ENCODE data around the gene PRKAR1A.

- TF ChIP-seq CTCF (conservative IDR thresholded peaks at IDR 0.05; ENCODE audit: low read length) (peak; percentile 43; the same call in 1 of the 2 replicates), EZH2phosphoT487 (IDR thresholded peaks at IDR 0.05; ENCODE audit: borderline replicate concordance, low read depth, low read length) (no peak)
Observed at GRCh38 chr17:68511254-68511670, 968 bp upstream of the PRKAR1A start.

Data from OCI-LY7 (cell line).